Measurements from ENCODE around the gene NRP1.

GRCh38 chr10:33216661-33217427, 117.6 kb downstream of the NRP1 start:
- TF ChIP-seq CTCF (conservative IDR thresholded peaks at IDR 0.05; ENCODE audit: low read depth, low read length) (no peak), EZH2 (IDR thresholded peaks at IDR 0.05; ENCODE audit: borderline replicate concordance, low read depth, low read length, poor library complexity, severe bottlenecking) (no peak)
